ENCODE measurements around the gene CASKIN2.

The CASKIN2 gene

GRCh38 chr17:75552425-75553294 is 37.3 kb upstream of the CASKIN2 start:
- H3K4me3 ChIP-seq (ENCODE audit: low read depth, low read length), result no peak overlapping the region
- TF ChIP-seq CTCF (IDR thresholded peaks at IDR 0.05; ENCODE audit: low read depth, low read length), result no peak

- no peak overlapping the region for H3K4me3 ChIP-seq (ENCODE audit: low read depth, low read length)
- TF ChIP-seq CTCF (IDR thresholded peaks at IDR 0.05; ENCODE audit: low read depth, low read length), result no peak
Measured at GRCh38 chr17:75551266-75551665, 35.9 kb upstream of the CASKIN2 start.

- TF ChIP-seq CTCF (IDR thresholded peaks at IDR 0.05; ENCODE audit: low read depth, low read length), result no peak
- H3K4me3 ChIP-seq (ENCODE audit: low read depth, low read length), result no peak overlapping the region
Measured at GRCh38 chr17:75550139-75550465, 34.8 kb upstream of the CASKIN2 start.

- H3K4me3 ChIP-seq (ENCODE audit: low read depth, low read length), result no peak overlapping the region
- TF ChIP-seq CTCF (IDR thresholded peaks at IDR 0.05; ENCODE audit: low read depth, low read length), result no peak
Measured at GRCh38 chr17:75549246-75550138, 34.2 kb upstream of the CASKIN2 start.

GRCh38 chr17:75548813-75549212 is 33.5 kb upstream of the CASKIN2 start:
- no peak for TF ChIP-seq CTCF (IDR thresholded peaks at IDR 0.05; ENCODE audit: low read depth, low read length)
- no peak overlapping the region for H3K4me3 ChIP-seq (ENCODE audit: low read depth, low read length)

GRCh38 chr17:75547091-75547490 is 31.8 kb upstream of the CASKIN2 start:
- no peak overlapping the region for H3K4me3 ChIP-seq (ENCODE audit: low read depth, low read length)
- TF ChIP-seq CTCF (IDR thresholded peaks at IDR 0.05; ENCODE audit: low read depth, low read length), result no peak

GRCh38 chr17:75546181-75546580 is 30.8 kb upstream of the CASKIN2 start:
- no peak for TF ChIP-seq CTCF (IDR thresholded peaks at IDR 0.05; ENCODE audit: low read depth, low read length)

More at GRCh38 chr17:75546181-75546580, 30.8 kb upstream of the CASKIN2 start:
- no peak overlapping the region for H3K4me3 ChIP-seq (ENCODE audit: low read depth, low read length)

All from WI38 (cell line).